GM23338 (cell line): ENCODE data around the gene CDC40. TPM values are rescaled to one million over a fixed set of nuclear protein-coding genes. Genes with fewer than 3 reads are reported as not detected.

Experiments used
- ATAC-seq: fragments of 200-7000 bp; cut with Tn5 transposase; 3 replicates; pipeline ENCODE4 v1.9.1; 2020
- DNase-seq: peaks from one replicate; pipeline ENCODE4 v3.0.0-alpha.2; 2015; ENCODE audit warnings: low spot score
- H2AFZ ChIP-seq: fragments of 200-600 bp; sonication (generic); 2 replicates; pipeline ENCODE4 v1.8.0; 2016; ENCODE audit warnings: antibody characterized with exemption, mild to moderate bottlenecking, moderate library complexity
- H3F3A ChIP-seq: fragments of 200-600 bp; sonication (generic); replicated peaks from 2 replicates; pipeline ENCODE4 v1.8.0; 2017; ENCODE audit warnings: antibody characterized with exemption, mixed run types, low read depth
- H3K27ac ChIP-seq: fragments of 200-600 bp; sonication (generic); 2 replicates; pipeline ENCODE4 v1.6.1; 2016; ENCODE audit warnings: low read depth
- H3K27me3 ChIP-seq: fragments of 200-600 bp; sonication (generic); 2 replicates; pipeline ENCODE4 v1.8.0; 2016; ENCODE audit warnings: mild to moderate bottlenecking, mixed run types, moderate library complexity; ENCODE audit not compliant: insufficient read depth
- H3K36me3 ChIP-seq: fragments of 200-600 bp; sonication (generic); 2 replicates; pipeline ENCODE4 v1.8.0; 2016; ENCODE audit warnings: mild to moderate bottlenecking; ENCODE audit not compliant: insufficient read depth
- H3K4me1 ChIP-seq: fragments of 200-600 bp; sonication (generic); 2 replicates; pipeline ENCODE4 v1.8.0; 2016; ENCODE audit warnings: mild to moderate bottlenecking, moderate library complexity; ENCODE audit not compliant: insufficient read depth
- H3K4me2 ChIP-seq: fragments of 200-600 bp; sonication (generic); 2 replicates; pipeline ENCODE4 v1.7.1; 2017; ENCODE audit warnings: mixed run types
- H3K4me3 ChIP-seq: fragments of 200-600 bp; sonication (generic); 2 replicates; pipeline ENCODE4 v1.6.1; 2016; ENCODE audit warnings: mixed run types
- H3K79me2 ChIP-seq: fragments of 200-600 bp; sonication (generic); replicated peaks from 2 replicates; pipeline ENCODE4 v1.8.0; 2017; ENCODE audit warnings: mild to moderate bottlenecking; ENCODE audit not compliant: insufficient read depth
- H3K9me2 ChIP-seq: fragments of 200-600 bp; sonication (generic); 2 replicates; pipeline ENCODE4 v1.8.0; 2017; ENCODE audit not compliant: insufficient read depth
- H4K20me1 ChIP-seq: fragments of 200-600 bp; sonication (generic); replicated peaks from 2 replicates; pipeline ENCODE4 v1.8.0; 2017; ENCODE audit warnings: mild to moderate bottlenecking; ENCODE audit not compliant: insufficient read depth
- H3K27ac Mint-ChIP-seq: 2 replicates; pipeline ENCODE4 v1.8.0; 2020; ENCODE audit warnings: inconsistent platforms, mild to moderate bottlenecking, moderate library complexity, mixed read lengths
- H3K27me3 Mint-ChIP-seq: 3 replicates; pipeline ENCODE4 v1.8.0; 2022; ENCODE audit warnings: low read depth, mild to moderate bottlenecking, moderate library complexity, mixed read lengths, inconsistent platforms; ENCODE audit not compliant: insufficient read depth, poor library complexity
- H3K36me3 Mint-ChIP-seq: 3 replicates; pipeline ENCODE4 v1.8.0; 2021; ENCODE audit warnings: low read depth, mild to moderate bottlenecking, inconsistent platforms, moderate library complexity, mixed read lengths
- H3K4me1 Mint-ChIP-seq: 3 replicates; pipeline ENCODE4 v1.8.0; 2020; ENCODE audit warnings: mild to moderate bottlenecking, inconsistent platforms, mixed read lengths
- H3K4me3 Mint-ChIP-seq: 3 replicates; pipeline ENCODE4 v1.8.0; 2021; ENCODE audit warnings: moderate library complexity, mild to moderate bottlenecking, inconsistent platforms, mixed read lengths
- H3K9me3 Mint-ChIP-seq: 3 replicates; pipeline ENCODE4 v1.8.0; 2020; ENCODE audit warnings: moderate library complexity, mild to moderate bottlenecking, inconsistent platforms, mixed read lengths
- CTCF ChIP-seq, 2 experiments: fragments of 200-600 bp in 1 of 2; sonication (generic) in 1 of 2; conservative IDR thresholded peaks; 2 replicates each; pipeline versions ENCODE4 v1.5.1 to v1.6.1; 2016 to 2017; ENCODE audit warnings: antibody characterized with exemption in 2 of 2, low read depth in 2 of 2, mild to moderate bottlenecking in 2 of 2, moderate library complexity in 1 of 2
- JUNB ChIP-seq: IDR thresholded peaks from one replicate; pipeline ENCODE4 v1.6.1; 2016; ENCODE audit warnings: antibody characterized with exemption; ENCODE audit not compliant: unreplicated experiment
- NANOG ChIP-seq: IDR thresholded peaks from 2 replicates; pipeline ENCODE4 v1.6.1; 2016; ENCODE audit warnings: antibody characterized with exemption, borderline replicate concordance
- POLR2AphosphoS5 ChIP-seq: IDR thresholded peaks from 2 replicates; pipeline ENCODE4 v1.6.1; 2016; ENCODE audit warnings: antibody characterized with exemption, low read depth
- REST ChIP-seq: IDR thresholded peaks from one replicate; pipeline ENCODE4 v1.6.1; 2018; ENCODE audit warnings: antibody characterized with exemption; ENCODE audit not compliant: unreplicated experiment
- ZNF114 ChIP-seq: fragments of 250-450 bp; sonication (Bioruptor Pico); IDR thresholded peaks from 2 replicates; pipeline ENCODE4 v1.5.0; 2020; ENCODE audit warnings: mild to moderate bottlenecking, moderate library complexity
- ZNF462 ChIP-seq: fragments of 250-450 bp; sonication (Bioruptor Pico); IDR thresholded peaks from 2 replicates; pipeline ENCODE4 v1.5.0; 2020; ENCODE audit warnings: mild to moderate bottlenecking, moderate library complexity
- polyA plus RNA-seq: library from polyadenylated mRNA; unstranded; fragments of >200 nt; fragmentation: Nextera tagmentation; extraction: Ambion mirVana; gene quantifications from 2 replicates; pipeline ENCODE4 v1.2.1, GENCODE V29; 2016
- total RNA-seq: library from RNA; depleted of rRNA; stranded (reverse); fragments of >200 nt; shearing (Covaris generic); gene quantifications from 2 replicates; pipeline ENCODE4 v1.2.3, GENCODE V29; 2014

The CDC40 gene
- total and polyA plus RNA-seq, 2 experiments from 2014 or later: 28.9 to 58.4 TPM

GRCh38 chr6:110158479-110158878 is 21.7 kb upstream of the CDC40 start (continued):
- no peak for TF ChIP-seq ZNF462 (CRISPR knock-in tag)
- no peak for TF ChIP-seq NANOG
- TF ChIP-seq POLR2AphosphoS5: no peak

- no peaks in the 10 kb centered on the region for H3K27me3 Mint-ChIP-seq
- no peaks in the 10 kb centered on the region for H3K9me3 Mint-ChIP-seq
- DNase-seq: peak; percentile 16
- no peaks in the 10 kb centered on the region for H3K36me3 Mint-ChIP-seq
- no peaks in the 10 kb centered on the region for H3K36me3 ChIP-seq
- H3K27me3 ChIP-seq: no peaks in the 10 kb centered on the region
- peak overlapping the region; percentile 65 for H3K4me2 ChIP-seq
- H3K4me1 ChIP-seq: peaks cover 39% of the 10 kb centered on the region
- peak; percentile 52 for ATAC-seq
- peaks cover 100% of the 10 kb centered on the region for H3K79me2 ChIP-seq
- no peak overlapping the region for H3K4me3 Mint-ChIP-seq
- H3K4me3 ChIP-seq: peak overlapping the region; percentile 32
- H3K27ac ChIP-seq: no peak overlapping the region
- H3F3A ChIP-seq: no peaks in the 10 kb centered on the region
- H3K4me1 Mint-ChIP-seq: peaks cover 16% of the 10 kb centered on the region
- H3K27ac Mint-ChIP-seq: no peak overlapping the region
- H4K20me1 ChIP-seq: peaks cover 12% of the 10 kb centered on the region; the same call in 1 of the 2 replicates
- H2AFZ ChIP-seq: no peak overlapping the region
- no peaks in the 10 kb centered on the region for H3K9me2 ChIP-seq
- TF ChIP-seq CTCF (conservative IDR thresholded peaks at IDR 0.05; ENCODE audit: low read depth in 2 of 2): no peak
- no peak for TF ChIP-seq REST
- TF ChIP-seq JUNB: no peak
- TF ChIP-seq ZNF114 (CRISPR knock-in tag): no peak
Observed at GRCh38 chr6:110170081-110170480, 10.1 kb upstream of the CDC40 start.
